HG03280 (cell line): ENCODE measurements around the gene LHX6.

ENCODE experiments used
- ATAC-seq: cut with Tn5 transposase; IDR thresholded peaks from one replicate; pipeline ENCODE4 v1.9.1; 2021; ENCODE audit warnings: mild to moderate bottlenecking, moderate library complexity; ENCODE audit not compliant: unreplicated experiment

Gene LHX6

GRCh38 chr9:122236681-122237080, 7.9 kb upstream of the LHX6 start:
- ATAC-seq = no peak

- ATAC-seq = no peak
Measured at GRCh38 chr9:122234022-122234748, 5.4 kb upstream of the LHX6 start.

GRCh38 chr9:122232796-122233306, 4.1 kb upstream of the LHX6 start:
- ATAC-seq = no peak

GRCh38 chr9:122229485-122229837, 704 bp upstream of the LHX6 start:
- ATAC-seq = no peak

GRCh38 chr9:122228191-122228567, 578 bp downstream of the LHX6 start:
- ATAC-seq = no peak

- ATAC-seq = no peak
Measured at GRCh38 chr9:122227575-122227900, 1.2 kb downstream of the LHX6 start.

GRCh38 chr9:122226758-122227574, 1.8 kb downstream of the LHX6 start:
- ATAC-seq = no peak

- no peak for ATAC-seq
Measured at GRCh38 chr9:122226142-122226757, 2.5 kb downstream of the LHX6 start.

GRCh38 chr9:122225312-122226141, 3.2 kb downstream of the LHX6 start:
- ATAC-seq = no peak

- ATAC-seq = no peak
Measured at GRCh38 chr9:122223435-122223834, 5.3 kb downstream of the LHX6 start.

- no peak for ATAC-seq
Measured at GRCh38 chr9:122222791-122223190, 6.0 kb downstream of the LHX6 start.

- ATAC-seq = no peak
Measured at GRCh38 chr9:122221183-122221811, 7.5 kb downstream of the LHX6 start.

GRCh38 chr9:122220673-122221182, 8.0 kb downstream of the LHX6 start:
- no peak for ATAC-seq

- ATAC-seq = no peak
Measured at GRCh38 chr9:122219856-122220672, 8.7 kb downstream of the LHX6 start.

GRCh38 chr9:122218935-122219855, 9.6 kb downstream of the LHX6 start:
- ATAC-seq = no peak

GRCh38 chr9:122218071-122218934, 10.5 kb downstream of the LHX6 start:
- ATAC-seq = no peak

GRCh38 chr9:122217640-122218039, 11.1 kb downstream of the LHX6 start:
- no peak for ATAC-seq
